ENCODE measurements around the gene KDM6A. TPM values are rescaled to one million over a fixed set of nuclear protein-coding genes. Genes with fewer than 3 reads are reported as not detected.

KDM6A gene
- polyA plus RNA-seq, 12 donors = 12.4 to 33.3 (median 20.4) TPM; not detected in 1

Other genes starting within 250 kb of the KDM6A start
- gene DUSP21, start 29.2 kb upstream of the KDM6A start, polyA plus RNA-seq (ENCODE audit: insufficient read length in 12 of 12) = not detected

Data from muscle of arm (tissue), 12 donors.